Hepatocyte (in vitro differentiated cells): ENCODE results near the gene CACNA1C.

Experiments
- EZH2 ChIP-seq: fragments of 200-600 bp; sonication (generic); IDR thresholded peaks from 2 replicates; pipeline ENCODE4 v1.6.1; 2016; ENCODE audit warnings: antibody characterized with exemption, mild to moderate bottlenecking, borderline replicate concordance
- EZH2phosphoT487 ChIP-seq: fragments of 200-600 bp; sonication (generic); IDR thresholded peaks from one replicate; pipeline ENCODE4 v1.6.1; 2018; ENCODE audit warnings: antibody characterized with exemption, mild to moderate bottlenecking, low read depth, moderate library complexity; ENCODE audit not compliant: unreplicated experiment, severe bottlenecking
- TF ChIP-seq, protein P1 (sequence below): fragments of 200-600 bp; sonication (generic); IDR thresholded peaks from 2 replicates; pipeline ENCODE4 v1.5.1; 2016; ENCODE audit warnings: antibody characterized with exemption, mild to moderate bottlenecking; ENCODE audit not compliant: poor library complexity

- TF ChIP-seq, protein P1, sequence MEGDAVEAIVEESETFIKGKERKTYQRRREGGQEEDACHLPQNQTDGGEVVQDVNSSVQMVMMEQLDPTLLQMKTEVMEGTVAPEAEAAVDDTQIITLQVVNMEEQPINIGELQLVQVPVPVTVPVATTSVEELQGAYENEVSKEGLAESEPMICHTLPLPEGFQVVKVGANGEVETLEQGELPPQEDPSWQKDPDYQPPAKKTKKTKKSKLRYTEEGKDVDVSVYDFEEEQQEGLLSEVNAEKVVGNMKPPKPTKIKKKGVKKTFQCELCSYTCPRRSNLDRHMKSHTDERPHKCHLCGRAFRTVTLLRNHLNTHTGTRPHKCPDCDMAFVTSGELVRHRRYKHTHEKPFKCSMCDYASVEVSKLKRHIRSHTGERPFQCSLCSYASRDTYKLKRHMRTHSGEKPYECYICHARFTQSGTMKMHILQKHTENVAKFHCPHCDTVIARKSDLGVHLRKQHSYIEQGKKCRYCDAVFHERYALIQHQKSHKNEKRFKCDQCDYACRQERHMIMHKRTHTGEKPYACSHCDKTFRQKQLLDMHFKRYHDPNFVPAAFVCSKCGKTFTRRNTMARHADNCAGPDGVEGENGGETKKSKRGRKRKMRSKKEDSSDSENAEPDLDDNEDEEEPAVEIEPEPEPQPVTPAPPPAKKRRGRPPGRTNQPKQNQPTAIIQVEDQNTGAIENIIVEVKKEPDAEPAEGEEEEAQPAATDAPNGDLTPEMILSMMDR: no peak
- TF ChIP-seq EZH2 (no peak), EZH2phosphoT487 (no peak)
Observed at GRCh38 chr12:2627835-2628191, 575.0 kb downstream of the CACNA1C start.
